HG03571 (cell line): ENCODE measurements around the gene MCEE.
"Not testable (repeated sequence)": the region's sequence is repeated elsewhere in the genome, so short reads cannot be mapped to it uniquely, and the experiment has no call there.

ENCODE experiments used
- ATAC-seq: cut with Tn5 transposase; IDR thresholded peaks from one replicate; pipeline ENCODE4 v1.9.1; 2021; ENCODE audit not compliant: unreplicated experiment

MCEE gene

DNA sequence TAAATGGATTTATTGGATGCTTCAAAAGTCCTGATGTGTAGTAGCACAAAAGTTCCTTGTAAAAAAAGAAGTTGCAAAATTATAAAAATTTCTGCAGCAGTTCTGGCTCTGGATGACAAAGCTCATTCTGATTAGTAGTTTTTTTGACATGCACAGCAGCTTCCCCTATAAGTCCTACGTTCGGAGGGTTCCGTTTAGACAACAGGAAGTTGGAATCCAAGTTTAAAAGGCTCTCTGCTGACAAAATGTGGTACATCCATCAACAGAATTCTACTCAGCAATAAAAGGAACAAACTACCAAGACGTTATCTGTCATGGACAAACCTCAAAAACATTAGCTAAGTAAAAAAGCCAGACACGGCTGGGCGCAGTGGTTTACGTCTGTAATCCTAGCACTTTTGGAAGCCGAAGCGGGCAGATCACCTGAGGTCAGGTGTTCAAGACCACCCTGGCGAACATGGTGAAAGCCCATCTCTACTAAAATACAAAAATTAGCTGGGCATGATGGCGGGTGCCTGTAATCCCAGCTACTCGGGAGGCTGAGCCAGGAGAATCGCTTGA lies 46.2 kb downstream of the MCEE start:
- ATAC-seq, result not testable (repeated sequence)

DNA sequence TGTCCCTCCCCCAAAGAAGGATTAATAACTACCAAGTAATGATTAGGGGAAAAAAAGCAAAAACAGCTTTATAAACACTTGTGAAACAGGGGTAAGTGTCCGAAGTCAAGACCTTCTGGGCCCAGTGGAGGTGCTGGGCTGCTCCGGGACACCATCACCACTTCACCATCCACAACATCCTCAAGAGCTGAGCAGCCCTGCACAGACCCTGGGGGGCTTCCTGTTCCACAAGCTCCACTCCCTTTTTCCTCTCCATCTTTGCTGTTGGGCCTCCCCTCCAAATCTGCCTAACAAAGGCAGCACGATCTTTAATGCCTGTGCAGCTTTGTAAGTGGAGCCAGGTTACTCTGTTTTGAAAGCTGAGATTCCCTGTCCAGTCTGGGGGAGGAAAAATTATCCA lies 46.7 kb downstream of the MCEE start:
- ATAC-seq, result not testable (repeated sequence)

DNA sequence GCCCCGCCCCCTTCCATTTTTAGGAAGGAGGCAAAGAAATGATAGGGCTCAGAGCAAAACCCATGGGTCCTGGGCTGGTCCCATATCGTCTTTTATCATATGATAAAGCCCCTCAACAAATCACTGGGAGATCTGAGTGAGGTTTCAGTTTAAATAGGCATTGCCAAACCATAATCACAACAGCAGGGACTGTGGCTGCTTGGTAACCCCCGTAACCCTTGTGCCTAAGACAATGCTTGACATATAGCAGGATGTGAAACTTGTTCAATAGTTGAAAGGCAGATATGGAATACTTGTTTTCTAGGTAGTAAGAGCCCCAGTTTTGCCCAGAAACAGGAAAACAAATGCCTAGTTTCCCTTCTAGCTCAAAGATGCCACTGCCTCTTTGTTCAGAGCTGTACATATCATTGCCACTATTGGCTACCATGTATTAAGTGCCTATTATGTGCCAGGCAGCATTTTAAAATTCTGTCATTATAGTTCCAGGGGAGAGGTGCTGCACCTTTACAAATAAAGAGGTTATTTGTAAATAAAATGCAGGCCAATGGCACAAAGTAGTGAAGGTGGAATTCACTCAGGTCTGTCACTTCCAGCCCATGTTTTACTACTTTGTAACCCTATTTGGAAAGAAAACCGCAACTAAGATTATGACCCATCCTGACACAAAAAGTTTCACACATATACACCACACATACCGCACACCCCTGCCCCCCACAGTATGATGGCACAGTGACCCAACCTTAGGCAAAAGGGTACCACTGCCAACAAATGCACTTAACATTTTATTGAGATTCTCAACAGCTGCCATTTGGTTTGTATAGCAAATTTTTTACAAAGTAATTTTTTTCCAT lies 47.4 kb downstream of the MCEE start:
- no peak for ATAC-seq

DNA sequence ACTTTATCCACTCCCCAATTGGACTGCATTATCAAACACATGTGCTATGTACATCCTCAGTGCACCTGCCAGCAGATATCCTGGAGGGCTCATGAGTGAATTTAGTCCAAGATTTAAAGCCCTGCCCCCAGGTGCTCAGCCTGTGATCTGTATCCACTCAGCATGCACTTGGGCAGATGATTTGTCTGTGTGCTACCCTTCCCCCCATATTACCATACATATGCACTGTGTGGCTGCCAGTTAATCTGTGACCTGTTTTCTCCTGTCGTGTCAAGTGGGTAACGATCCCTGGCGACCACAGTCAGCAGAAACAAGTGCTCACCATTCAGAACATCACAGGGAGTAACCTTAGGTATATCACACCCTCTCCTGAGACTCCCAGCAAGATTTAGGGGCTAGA lies 51.4 kb downstream of the MCEE start:
- no peak for ATAC-seq

DNA sequence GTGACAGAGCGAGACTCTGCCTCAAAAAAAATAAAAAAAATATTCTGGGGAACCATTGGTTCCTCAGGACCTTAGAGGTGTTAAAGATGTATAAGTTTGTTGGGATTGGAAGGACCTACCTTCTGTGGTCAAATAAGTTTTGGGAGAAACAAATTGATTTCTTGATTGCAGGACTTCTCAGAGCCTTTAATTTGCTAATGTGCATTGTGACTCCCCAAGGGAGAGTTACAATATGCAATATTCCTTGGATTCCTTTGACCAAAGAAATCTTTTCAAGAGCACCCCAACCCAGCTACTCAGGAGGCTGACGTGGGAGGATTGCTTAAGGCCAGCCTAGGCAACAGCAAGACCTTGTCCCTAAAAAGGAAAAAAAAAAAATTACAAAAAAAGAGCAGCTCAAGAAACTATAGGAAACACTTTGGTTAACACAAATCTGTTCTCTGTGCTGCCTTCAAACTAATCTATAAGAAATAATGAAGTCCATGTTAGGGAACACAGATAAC lies 55.1 kb downstream of the MCEE start:
- ATAC-seq, result no peak

DNA sequence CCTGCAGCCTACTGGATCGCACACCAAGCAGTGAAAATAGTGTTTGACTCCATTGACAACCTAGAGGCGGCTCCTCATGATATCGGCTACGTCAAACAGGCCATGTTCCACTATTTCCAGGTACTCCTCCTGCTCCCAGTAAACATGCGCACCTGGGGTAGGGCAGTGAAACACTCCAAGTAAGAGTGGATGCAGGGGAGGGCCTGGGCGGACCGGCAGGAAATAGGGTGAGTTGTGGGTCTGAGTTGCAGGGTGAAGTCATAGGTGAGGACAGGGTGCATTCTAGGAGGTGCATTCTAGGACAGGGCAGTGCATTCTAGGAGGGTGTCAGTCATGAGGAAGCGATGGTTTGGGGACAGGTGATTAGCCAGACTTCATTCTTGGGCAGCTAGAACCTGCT lies 56.6 kb downstream of the MCEE start:
- no peak for ATAC-seq

DNA sequence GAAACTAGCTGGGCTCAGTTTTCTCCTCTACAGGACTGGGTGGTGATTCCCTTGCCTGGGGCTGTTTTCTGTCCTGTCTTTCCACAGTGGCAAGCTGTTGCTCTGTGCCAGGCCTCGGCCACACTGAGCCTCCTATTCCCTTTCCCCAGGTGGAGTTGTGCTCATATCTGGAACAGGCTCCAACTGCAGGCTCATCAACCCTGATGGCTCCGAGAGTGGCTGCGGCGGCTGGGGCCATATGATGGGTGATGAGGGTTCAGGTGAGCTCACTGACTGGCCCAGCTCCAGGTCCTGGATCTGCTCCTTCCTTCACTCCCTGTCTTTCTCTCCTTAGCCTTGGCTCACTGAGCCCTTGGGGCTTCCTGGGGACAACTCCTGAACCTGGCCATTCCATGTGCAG lies 57.5 kb downstream of the MCEE start:
- no peak for ATAC-seq

DNA sequence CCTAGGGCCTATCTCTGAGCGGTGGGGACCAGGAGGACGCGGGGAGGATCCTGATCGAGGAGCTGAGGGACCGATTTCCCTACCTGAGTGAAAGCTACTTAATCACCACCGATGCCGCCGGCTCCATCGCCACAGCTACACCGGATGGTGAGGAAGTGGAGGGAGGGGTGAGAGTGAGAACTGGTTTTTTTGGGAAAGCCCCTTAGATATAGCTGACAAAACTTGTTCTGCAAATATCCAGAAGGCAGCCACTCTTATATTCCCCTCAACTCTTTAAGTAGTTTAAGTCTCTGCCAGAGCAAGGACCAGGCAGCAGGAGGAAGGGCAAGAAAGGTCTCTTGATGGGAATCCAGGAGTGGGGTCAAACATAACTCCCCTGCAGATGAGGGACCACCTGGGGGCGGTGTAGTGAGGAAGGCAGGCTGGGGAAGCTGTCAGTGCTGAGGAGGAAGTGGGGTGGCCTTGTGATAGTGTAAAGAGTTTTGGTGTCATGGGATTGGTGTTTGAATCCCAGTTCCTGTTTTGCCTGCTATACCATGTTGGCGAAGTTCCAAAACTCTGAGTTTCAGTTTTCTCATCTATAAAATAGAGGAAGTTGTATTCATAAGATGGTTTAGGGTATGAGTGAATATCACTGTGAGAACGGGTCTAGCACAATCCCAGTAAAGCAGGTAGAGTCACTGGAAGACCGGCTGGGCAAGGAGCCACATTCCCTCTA lies 58.2 kb downstream of the MCEE start:
- peak; percentile 41 for ATAC-seq

DNA sequence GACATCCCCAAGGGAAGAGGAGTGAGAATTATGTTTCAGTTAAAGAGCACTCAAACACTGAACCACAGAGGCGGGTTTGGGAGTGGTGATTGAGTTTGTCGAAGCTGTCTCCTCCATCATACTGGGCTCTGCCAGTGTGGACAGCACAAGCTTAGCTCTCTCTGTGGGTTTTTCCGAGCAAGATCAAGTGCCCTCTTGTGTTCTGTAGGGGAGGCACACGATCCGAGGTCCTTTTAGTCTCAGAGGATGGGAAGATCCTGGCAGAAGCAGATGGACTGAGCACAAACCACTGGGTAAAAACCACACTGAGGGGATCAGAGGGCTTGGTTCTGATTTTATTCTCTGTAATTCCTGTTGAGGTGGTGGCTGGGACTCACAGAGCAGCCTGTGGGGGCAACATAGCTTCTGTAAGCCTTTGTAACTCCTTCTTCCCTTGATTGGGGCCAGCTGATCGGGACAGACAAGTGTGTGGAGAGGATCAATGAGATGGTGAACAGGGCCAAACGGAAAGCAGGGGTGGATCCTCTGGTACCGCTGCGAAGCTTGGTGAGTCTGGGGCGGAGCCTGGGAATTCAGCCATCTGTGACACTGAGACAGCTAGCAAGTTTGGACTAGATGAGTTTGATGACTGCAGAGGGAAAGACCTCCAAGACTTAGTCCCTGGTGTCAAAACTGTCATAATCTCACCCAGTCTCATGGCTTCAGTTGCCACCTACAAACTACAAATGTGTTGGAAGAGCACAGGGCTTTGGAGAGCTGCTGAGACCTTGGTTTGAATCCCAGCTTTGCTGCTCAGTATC lies 59.5 kb downstream of the MCEE start:
- no peak for ATAC-seq

DNA sequence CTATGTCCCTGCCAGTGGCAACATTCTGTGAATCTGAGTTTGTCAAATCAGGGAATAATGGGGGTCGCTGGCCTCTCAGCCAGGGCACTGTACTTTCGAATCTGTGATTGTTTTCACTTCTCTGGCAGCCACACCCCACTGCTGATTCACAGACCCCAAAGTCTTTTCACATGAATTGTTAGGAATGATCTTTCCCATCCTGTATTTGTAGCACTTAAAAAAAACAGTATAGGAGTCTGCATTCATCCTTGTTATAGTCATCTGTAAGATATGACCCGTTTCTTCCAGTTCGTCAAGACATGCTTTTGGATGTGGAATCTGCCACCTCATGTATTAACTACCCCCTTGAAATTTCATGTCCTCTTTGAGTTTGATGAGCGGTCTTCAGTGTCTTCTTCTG lies 60.7 kb downstream of the MCEE start:
- ATAC-seq, result no peak

DNA sequence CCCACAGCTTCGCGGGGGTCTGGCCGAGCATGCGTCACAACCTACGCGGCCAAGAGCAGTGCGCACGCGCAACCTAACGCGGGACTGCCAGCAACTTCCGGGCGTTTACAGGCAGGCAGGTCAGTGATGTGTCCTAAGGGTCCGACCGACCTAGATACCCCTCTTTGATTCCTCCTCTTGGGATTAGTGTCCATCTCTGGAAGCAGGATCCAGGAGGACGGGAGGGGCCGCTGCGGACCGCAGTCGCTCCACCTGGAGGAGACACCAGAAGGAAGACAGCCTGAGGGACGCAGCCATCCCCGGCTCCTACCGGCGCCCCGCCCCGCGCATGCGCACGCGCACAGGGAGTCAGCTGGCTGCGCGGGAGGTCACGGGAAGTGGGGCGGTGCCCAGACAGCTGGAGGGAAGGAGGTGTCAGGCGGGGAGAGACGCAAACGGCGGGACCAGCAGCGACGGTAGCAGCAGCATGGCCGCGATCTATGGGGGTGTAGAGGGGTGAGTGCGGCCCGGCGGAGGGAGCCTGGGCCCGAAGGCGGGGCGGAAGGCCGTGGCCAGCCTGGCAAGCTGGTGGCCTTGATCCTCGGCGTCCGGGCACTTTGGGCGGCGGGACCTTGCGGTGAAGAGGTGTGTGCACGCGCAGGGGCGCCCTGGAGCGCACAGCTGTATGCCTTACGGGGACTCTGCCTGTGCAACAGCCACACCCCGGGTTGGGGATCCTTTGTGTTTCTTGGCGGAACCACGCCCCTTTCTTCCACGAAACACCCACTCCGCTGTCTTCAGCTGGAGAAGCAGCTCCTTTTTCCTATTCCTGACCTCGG lies 61.6 kb downstream of the MCEE start, which contains the start of gene NAGK:
NAGK (plus strand) TSS at position 431 of the 818 bp plus-strand sequence; CDS start at position 467, 36 bp downstream.
- ATAC-seq, result peak; percentile 44

DNA sequence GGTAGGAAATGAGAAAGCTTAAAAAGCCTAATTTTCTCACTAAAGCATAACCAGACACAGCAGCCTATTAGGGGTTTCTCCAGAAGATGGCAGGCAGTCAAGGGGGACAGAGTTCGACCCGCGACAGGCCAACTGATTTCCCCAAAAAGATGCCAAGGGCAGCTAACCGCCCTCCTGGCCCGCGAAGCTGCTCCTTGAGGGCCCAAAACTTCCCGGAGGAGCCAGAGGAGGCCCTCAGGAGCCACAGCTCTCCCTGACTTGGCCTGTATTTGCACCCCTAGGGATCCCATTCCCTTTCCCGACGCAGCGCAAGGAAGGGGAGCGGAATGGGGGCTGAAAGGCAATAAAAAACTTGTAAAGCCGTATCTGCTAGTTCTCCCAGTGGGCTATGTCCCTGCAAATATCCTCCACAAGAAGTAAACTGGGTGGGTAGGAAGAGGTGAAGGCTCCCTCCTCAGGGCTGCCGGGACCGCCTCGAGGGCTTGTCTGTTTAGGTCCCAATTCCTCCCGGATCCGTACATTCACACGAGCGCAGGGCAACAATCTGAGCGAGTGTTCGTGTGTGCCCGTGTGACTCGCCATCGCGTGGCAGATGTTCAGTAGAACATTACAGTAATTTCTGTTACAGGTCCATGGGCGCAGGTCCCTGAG lies 62.3 kb downstream of the MCEE start:
- ATAC-seq, result no peak

DNA sequence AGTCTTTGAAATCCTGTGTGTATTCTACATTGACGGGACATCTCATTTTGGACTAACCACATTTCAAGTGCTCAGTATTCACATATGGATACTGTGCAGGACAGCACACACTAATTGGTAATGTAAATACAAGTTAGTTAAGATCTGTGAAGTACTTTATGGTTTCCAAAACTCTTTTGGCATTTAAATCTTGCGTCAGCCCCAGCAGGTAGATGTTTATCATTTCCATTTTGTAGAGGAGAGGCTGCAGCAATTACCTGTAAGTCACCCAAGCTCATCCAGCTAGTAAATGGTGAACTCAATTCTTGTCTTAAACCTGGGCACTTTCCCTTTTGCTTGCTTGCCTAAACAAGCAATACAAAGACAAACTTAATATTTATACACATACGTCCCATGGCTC lies 63.2 kb downstream of the MCEE start:
- ATAC-seq, result no peak

DNA sequence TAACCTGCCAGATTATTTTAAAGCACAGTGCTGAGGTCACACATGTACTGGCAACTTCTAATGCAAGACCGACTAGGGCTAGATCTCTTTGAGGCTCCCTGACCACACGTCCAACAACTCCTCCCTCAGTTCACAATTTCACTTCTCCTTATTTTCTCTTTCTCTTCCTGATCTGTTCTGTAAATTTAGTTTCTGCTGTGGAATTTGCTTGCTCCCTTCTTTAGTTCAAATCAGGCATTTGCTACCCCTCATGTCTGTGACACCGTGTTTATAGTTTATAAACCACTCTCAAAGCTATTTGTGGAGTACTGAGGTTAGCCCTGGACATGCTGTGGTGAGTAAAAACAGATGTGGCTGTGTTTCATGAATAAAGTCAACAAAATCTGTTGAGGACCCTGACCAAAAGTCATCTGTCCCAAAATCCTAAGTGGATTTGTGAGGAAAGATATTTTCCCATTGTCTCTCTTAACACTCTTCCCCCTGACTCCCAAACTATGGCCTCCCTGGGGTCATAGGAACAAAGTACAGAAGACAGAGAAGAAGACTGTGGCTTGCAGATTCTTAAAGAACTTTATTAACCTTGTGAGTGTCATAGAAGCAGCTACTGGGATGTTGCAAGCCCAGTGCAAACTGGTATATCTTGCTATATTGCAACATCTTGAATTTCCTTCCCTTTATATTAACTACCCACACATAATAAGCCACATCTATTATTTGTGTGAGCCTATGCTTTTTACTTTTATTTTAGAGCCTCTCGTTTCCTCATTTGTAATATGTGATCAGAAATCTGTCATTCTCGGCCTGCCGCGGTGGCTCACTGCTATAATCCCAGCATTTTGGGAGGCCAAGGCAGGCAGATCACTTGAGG lies 65.0 kb downstream of the MCEE start:
- ATAC-seq, result peak; percentile 24

DNA sequence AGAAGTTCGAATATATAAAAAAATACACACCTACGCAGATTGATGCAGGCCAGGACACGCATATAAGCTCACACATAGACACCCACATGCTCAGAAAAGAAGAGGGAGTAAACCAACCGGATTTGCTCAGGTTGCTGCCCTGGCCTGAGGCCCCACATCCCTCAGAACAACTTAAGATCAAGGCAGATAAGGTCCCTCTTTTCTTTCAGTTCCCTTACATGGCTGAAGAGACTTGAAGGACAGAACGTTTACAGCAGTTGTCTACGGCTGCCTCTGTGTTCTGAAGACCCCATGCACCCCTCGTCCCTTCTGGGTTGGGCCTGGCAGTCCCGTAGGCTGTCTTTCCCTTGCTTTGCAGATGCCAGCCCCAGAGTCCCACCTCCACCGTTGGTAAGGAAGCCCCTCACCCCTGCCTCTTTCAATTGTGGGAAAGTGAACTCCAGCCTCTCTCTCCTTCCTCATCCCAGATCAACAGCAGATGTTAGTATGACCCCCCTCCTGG lies 65.9 kb downstream of the MCEE start:
- no peak for ATAC-seq

DNA sequence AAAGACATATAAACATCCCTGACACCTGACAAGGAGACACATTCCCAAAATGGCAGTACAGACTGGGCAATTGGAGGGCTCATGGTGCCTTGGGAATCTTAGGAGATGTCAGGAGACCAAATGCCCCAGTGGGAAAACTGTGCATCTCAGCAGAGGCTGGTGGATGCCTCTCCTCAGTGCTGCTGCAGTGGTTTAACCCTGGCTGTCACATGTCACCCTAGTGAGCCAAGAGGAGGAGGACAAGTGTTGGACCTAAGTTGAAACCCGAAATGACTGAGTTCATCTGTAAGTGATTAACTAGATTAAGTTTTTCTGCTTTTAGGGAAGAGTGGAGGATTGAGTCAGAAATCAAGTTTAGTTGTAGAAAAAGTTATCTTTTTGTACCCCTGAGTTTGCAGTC lies 66.8 kb downstream of the MCEE start:
- ATAC-seq, result no peak

DNA sequence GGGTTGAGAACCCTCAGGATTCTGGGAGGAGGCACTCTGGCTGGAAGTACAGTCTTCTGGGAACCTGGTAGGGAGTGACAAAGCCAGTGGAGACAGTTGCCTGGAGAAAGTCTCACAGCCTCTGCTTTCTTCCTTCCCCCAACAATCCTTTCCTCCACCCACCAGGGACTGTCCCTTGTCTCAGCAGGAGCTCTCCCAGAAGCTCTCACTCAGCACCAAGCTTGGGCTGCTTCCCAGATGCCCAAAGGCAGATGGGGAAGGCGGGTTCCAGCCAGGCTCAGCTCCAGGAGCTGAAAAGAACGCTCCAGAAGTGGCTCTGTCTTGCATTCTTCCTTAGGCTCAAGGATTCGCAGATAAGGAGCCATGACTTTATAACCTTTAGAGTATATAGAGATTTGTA lies 69.2 kb downstream of the MCEE start:
- no peak for ATAC-seq

DNA sequence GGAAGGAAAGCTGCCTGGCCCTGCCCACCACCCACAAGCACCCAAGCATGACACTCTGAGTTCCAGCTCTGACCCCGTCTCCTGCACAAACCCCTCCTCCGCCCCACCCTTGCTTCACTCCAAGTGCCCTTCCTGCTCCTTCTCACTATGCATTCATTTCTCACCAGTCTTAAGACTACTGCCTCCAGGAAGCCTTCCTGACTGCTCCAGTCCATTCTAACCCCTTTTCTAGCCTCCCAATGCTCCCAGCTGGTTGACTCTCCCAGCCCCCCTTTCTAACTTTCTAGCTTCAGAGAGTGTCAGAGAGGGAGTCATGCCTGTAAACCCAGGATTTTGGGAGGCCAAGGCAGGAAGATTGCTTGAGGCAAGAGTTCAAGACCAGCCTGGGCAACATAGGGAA lies 69.8 kb downstream of the MCEE start:
- no peak for ATAC-seq
